Measurements from ENCODE around the gene UROC1. TPM values are rescaled to one million over a fixed set of nuclear protein-coding genes. Genes with fewer than 3 reads are reported as not detected.
A peak's percentile ranks its signal among the peaks of the same experiment; 100 is the strongest.

UROC1 gene
- total and polyA plus RNA-seq, 2 donors from 2014 or later = not detected

DNA sequence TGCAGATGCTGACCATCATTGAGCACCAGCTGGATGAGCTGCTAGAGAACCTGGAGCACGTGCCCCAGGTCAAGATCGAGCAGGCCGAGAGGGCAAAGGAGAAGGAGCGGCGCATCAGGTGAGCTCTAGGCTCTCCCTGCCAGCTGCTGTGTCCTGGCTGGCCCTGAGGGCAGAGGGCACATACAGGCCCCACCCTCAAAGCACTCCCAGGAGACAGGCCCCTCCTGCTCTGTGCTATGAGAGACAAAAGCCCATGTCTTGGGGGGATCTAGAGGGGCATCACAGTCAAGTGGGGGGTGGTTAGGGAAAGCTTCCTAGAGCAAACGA, 83.3 kb downstream of the UROC1 start:
- intact Hi-C loops (cut with DNase I) = no loop called here

DNA sequence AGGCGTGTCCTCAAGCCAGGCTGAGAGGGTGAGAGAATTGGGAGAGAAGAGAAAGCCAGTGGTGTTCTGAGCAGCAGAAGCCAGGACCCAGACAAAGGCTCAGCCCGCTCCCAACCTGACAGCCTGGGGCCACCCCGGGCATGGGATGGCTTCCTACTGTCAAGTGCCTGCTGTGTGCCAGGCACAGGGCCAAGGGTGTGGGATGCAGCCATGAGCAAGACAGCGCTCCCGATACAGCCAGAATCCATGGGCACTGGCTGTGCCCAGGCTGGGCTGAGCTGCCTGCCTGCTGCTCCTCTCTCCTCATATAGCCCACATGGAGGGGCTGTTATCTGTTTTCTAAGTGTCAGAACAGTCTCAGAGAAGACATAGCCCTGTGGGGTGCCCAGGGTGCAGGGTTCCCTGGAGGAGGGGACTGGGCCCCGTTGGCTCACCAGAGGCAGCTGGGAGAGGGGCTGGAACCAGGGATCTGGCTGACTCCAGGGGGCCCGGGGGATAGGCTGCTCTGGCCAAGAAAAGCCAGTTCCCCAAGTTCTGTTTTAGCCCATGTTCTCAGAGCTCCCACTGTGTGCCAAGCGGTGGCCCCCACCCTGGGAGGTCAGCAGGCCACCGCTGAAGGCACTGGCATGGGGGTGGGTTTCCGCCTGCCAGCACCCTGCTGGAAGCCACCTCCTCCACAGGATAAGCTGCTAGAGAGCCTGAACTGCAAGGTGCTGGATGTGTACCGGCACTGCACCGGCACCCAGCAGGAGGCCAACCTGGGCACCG, 83.9 kb downstream of the UROC1 start:
- DNase-seq = peak in 3 of 5 donors; percentile 3 to 41 (median 16)
- TF ChIP-seq, protein P1, sequence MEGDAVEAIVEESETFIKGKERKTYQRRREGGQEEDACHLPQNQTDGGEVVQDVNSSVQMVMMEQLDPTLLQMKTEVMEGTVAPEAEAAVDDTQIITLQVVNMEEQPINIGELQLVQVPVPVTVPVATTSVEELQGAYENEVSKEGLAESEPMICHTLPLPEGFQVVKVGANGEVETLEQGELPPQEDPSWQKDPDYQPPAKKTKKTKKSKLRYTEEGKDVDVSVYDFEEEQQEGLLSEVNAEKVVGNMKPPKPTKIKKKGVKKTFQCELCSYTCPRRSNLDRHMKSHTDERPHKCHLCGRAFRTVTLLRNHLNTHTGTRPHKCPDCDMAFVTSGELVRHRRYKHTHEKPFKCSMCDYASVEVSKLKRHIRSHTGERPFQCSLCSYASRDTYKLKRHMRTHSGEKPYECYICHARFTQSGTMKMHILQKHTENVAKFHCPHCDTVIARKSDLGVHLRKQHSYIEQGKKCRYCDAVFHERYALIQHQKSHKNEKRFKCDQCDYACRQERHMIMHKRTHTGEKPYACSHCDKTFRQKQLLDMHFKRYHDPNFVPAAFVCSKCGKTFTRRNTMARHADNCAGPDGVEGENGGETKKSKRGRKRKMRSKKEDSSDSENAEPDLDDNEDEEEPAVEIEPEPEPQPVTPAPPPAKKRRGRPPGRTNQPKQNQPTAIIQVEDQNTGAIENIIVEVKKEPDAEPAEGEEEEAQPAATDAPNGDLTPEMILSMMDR (IDR thresholded peaks at IDR 0.05; ENCODE audit: borderline replicate concordance, extremely low read depth, insufficient read depth) = no peak
- H3K9ac ChIP-seq (ENCODE audit: low read length in 3 of 3) = no peak overlapping the region

More for the DNA sequence above, 83.3 kb downstream of the UROC1 start:
- DNase-seq (peak in 1 of 5 donors; percentile 22), FAIRE-seq (no peak)
- H3K36me3 ChIP-seq (ENCODE audit: control insufficient read depth in 2 of 3, insufficient read depth in 3 of 3, low read length in 3 of 3) = peaks cover 0 to 28% (median 6%) of the 10 kb centered on the region in 3 donors
- no peak overlapping the region for H3K9ac ChIP-seq (ENCODE audit: low read length in 3 of 3)
- H3K9me3 ChIP-seq (ENCODE audit: control insufficient read depth in 2 of 3, insufficient read depth in 1 of 3, low read length in 3 of 3) = peaks cover 0 to 9% (median 0%) of the 10 kb centered on the region in 3 donors
- TF ChIP-seq, protein P1 (IDR thresholded peaks at IDR 0.05; ENCODE audit: borderline replicate concordance, extremely low read depth, insufficient read depth) = no peak
- no peak overlapping the region for H3K27ac ChIP-seq (ENCODE audit: low read depth in 2 of 2, low read length in 2 of 2)
- no peaks in the 10 kb centered on the region for H3K4me1 ChIP-seq (ENCODE audit: control insufficient read depth in 2 of 3, insufficient read depth in 2 of 3, low read depth in 1 of 3, low read length in 3 of 3)
- H3K27me3 ChIP-seq (ENCODE audit: control insufficient read depth, insufficient read depth, low read length) = no peaks in the 10 kb centered on the region
- H3K4me3 ChIP-seq (ENCODE audit: low read length in 3 of 3) = no peak overlapping the region

DNA sequence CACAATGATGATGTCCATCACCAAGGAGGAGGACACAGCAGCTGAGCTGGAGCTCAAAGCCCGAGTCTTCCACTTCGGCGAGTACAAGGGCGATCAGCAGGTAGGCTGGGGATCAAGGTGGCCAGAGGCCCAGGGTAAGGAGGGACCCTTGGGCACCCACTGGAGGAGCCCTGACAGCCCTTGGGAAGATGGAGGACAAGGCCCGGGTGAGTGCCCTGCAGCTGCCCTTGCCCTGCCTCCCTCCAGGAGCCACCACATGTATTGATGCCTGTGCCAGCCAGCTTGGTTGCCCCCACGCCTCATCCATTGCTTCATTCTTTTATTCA, 84.5 kb downstream of the UROC1 start:
- Histone ChIP-seq H3K27ac (ENCODE audit: low read depth in 2 of 2, low read length in 2 of 2) (no peak overlapping the region), H3K9me3 (ENCODE audit: control insufficient read depth in 2 of 3, insufficient read depth in 1 of 3, low read length in 3 of 3) (peaks cover 0 to 13% (median 2%) of the 10 kb centered on the region in 3 donors), H3K36me3 (ENCODE audit: control insufficient read depth in 2 of 3, insufficient read depth in 3 of 3, low read length in 3 of 3) (peaks cover 0 to 17% (median 0%) of the 10 kb centered on the region in 3 donors), H3K4me1 (ENCODE audit: control insufficient read depth in 2 of 3, insufficient read depth in 2 of 3, low read depth in 1 of 3, low read length in 3 of 3) (no peaks in the 10 kb centered on the region), H3K27me3 (ENCODE audit: control insufficient read depth, insufficient read depth, low read length) (no peaks in the 10 kb centered on the region), H3K9ac (ENCODE audit: low read length in 3 of 3) (no peak overlapping the region), H3K4me3 (ENCODE audit: low read length in 3 of 3) (no peak overlapping the region)
- intact Hi-C loops (cut with DNase I) = no loop called here
- FAIRE-seq (no peak), DNase-seq (peak in 3 of 5 donors; percentile 3 to 54 (median 17))
- TF ChIP-seq, protein P1 (IDR thresholded peaks at IDR 0.05; ENCODE audit: borderline replicate concordance, extremely low read depth, insufficient read depth) = no peak

More for the DNA sequence above, 83.9 kb downstream of the UROC1 start:
- Histone ChIP-seq H3K36me3 (ENCODE audit: control insufficient read depth in 2 of 3, insufficient read depth in 3 of 3, low read length in 3 of 3) (peaks cover 0 to 23% (median 6%) of the 10 kb centered on the region in 3 donors), H3K4me1 (ENCODE audit: control insufficient read depth in 2 of 3, insufficient read depth in 2 of 3, low read depth in 1 of 3, low read length in 3 of 3) (no peaks in the 10 kb centered on the region), H3K27ac (ENCODE audit: low read depth in 2 of 2, low read length in 2 of 2) (no peak overlapping the region), H3K4me3 (ENCODE audit: low read length in 3 of 3) (no peak overlapping the region), H3K27me3 (ENCODE audit: control insufficient read depth, insufficient read depth, low read length) (no peaks in the 10 kb centered on the region), H3K9me3 (ENCODE audit: control insufficient read depth in 2 of 3, insufficient read depth in 1 of 3, low read length in 3 of 3) (peaks cover 0 to 9% (median 0%) of the 10 kb centered on the region in 3 donors)
- FAIRE-seq = no peak
- intact Hi-C loops (cut with DNase I) = no loop called here
